ENCODE data around the gene SEMA3A. TPM values are rescaled to one million over a fixed set of nuclear protein-coding genes. Genes with fewer than 3 reads are reported as not detected.
"Not testable (repeated sequence)": the region's sequence is repeated elsewhere in the genome, so short reads cannot be mapped to it uniquely, and the experiment has no call there.

SEMA3A gene
- total and polyA plus RNA-seq, 2 donors (not counting 1 experiment from before 2014, with no cell fraction given) = 45.2 to 60.8 TPM

DNA sequence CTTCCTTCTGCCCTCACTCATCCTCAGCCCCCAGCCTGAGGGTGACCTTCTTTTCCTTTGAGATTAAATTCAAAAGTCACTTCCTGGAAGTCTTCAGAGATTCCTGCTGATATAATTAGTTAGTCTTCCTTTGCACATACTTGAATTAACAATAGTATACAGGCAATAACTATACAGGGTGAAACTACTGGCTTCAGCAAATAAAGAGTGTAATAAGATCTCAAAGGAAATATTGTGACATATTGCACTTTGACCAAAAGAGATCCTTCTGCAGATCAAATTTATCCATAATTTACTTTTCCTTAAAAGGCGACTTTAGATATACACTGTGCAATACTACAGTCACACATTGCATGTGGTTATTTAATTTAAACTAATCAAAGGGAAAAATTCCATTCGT is 123.8 kb downstream of the SEMA3A start:
- DNase-seq (ENCODE audit: low read depth in 2 of 2) = no peak
- Histone ChIP-seq H3K4me1 (ENCODE audit: control insufficient read depth, extremely low read depth, insufficient read depth, low read length) (peaks cover 2% of the 10 kb centered on the region), H3K4me2 (ENCODE audit: extremely low read depth, insufficient read depth, low read length) (no peak overlapping the region), H3K79me2 (ENCODE audit: control insufficient read depth, insufficient read depth, low read length) (peaks cover 2% of the 10 kb centered on the region), H4K20me1 (ENCODE audit: control insufficient read depth, extremely low read depth, insufficient read depth, low read length) (no peaks in the 10 kb centered on the region), H3K4me3 (replicated peaks in 1 of 4; ENCODE audit: control extremely low read depth in 1 of 4, insufficient read depth in 1 of 4, low read depth in 3 of 4, low read length in 4 of 4) (no peak overlapping the region), H3K36me3 (ENCODE audit: control insufficient read depth, insufficient read depth, low read length) (no peaks in the 10 kb centered on the region), H3K9ac (ENCODE audit: insufficient read depth, low read length) (no peak overlapping the region), H3K27me3 (ENCODE audit: control insufficient read depth, insufficient read depth, low read length) (no peaks in the 10 kb centered on the region), H3K9me3 (ENCODE audit: control insufficient read depth, insufficient read depth, low read depth, low read length) (no peaks in the 10 kb centered on the region), H2AFZ (ENCODE audit: low read length) (no peak overlapping the region), H3K27ac (ENCODE audit: insufficient read depth, low read length) (no peak overlapping the region)
- TF ChIP-seq, protein P1, sequence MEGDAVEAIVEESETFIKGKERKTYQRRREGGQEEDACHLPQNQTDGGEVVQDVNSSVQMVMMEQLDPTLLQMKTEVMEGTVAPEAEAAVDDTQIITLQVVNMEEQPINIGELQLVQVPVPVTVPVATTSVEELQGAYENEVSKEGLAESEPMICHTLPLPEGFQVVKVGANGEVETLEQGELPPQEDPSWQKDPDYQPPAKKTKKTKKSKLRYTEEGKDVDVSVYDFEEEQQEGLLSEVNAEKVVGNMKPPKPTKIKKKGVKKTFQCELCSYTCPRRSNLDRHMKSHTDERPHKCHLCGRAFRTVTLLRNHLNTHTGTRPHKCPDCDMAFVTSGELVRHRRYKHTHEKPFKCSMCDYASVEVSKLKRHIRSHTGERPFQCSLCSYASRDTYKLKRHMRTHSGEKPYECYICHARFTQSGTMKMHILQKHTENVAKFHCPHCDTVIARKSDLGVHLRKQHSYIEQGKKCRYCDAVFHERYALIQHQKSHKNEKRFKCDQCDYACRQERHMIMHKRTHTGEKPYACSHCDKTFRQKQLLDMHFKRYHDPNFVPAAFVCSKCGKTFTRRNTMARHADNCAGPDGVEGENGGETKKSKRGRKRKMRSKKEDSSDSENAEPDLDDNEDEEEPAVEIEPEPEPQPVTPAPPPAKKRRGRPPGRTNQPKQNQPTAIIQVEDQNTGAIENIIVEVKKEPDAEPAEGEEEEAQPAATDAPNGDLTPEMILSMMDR (conservative IDR thresholded peaks at IDR 0.05 in 1 of 2, IDR thresholded peaks at IDR 0.05 in 1 of 2; ENCODE audit: low read depth in 1 of 2, low read length in 2 of 2) = no peak
- no peak for TF ChIP-seq EZH2 (IDR thresholded peaks at IDR 0.05; ENCODE audit: low read length, missing control alignments)

DNA sequence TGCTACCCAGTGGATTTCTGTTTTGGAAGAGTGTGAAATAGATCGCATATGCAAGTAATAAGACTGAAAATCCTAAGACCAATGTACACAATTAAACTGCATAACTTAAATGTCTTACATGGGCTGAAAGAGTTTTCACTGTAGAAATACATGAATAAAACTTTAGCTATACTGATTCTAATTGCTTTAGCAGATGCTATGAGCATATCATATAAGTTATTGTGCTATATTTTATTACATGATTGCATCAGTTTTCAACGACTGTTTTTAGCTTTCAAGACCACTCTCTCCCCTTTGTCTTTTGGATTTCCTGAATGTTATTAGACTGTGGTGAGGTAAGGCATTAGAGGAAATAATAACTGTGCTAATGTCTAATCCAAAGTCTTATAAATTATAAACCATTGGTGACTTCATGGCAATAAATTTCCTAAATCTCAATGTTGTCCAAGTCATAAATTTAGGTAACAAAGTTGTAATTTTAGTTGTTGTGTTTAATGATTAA is 124.5 kb downstream of the SEMA3A start:
- H3K27me3 ChIP-seq (ENCODE audit: control insufficient read depth, insufficient read depth, low read length) = no peaks in the 10 kb centered on the region
- H3K27ac ChIP-seq (ENCODE audit: insufficient read depth, low read length) = no peak overlapping the region
- H3K4me1 ChIP-seq (ENCODE audit: control insufficient read depth, extremely low read depth, insufficient read depth, low read length) = peaks cover 2% of the 10 kb centered on the region
- no peaks in the 10 kb centered on the region for H3K36me3 ChIP-seq (ENCODE audit: control insufficient read depth, insufficient read depth, low read length)
- H3K9me3 ChIP-seq (ENCODE audit: control insufficient read depth, insufficient read depth, low read depth, low read length) = no peaks in the 10 kb centered on the region
- no peaks in the 10 kb centered on the region for H4K20me1 ChIP-seq (ENCODE audit: control insufficient read depth, extremely low read depth, insufficient read depth, low read length)
- TF ChIP-seq, protein P1 (conservative IDR thresholded peaks at IDR 0.05 in 1 of 2, IDR thresholded peaks at IDR 0.05 in 1 of 2; ENCODE audit: low read depth in 1 of 2, low read length in 2 of 2) = no peak
- TF ChIP-seq EZH2 (IDR thresholded peaks at IDR 0.05; ENCODE audit: low read length, missing control alignments) = no peak
- no peak for DNase-seq (ENCODE audit: low read depth in 2 of 2)
- H3K4me3 ChIP-seq (replicated peaks in 1 of 4; ENCODE audit: control extremely low read depth in 1 of 4, insufficient read depth in 1 of 4, low read depth in 3 of 4, low read length in 4 of 4) = no peak overlapping the region
- peaks cover 2% of the 10 kb centered on the region for H3K79me2 ChIP-seq (ENCODE audit: control insufficient read depth, insufficient read depth, low read length)
- no peak overlapping the region for H3K4me2 ChIP-seq (ENCODE audit: extremely low read depth, insufficient read depth, low read length)
- no peak overlapping the region for H2AFZ ChIP-seq (ENCODE audit: low read length)
- H3K9ac ChIP-seq (ENCODE audit: insufficient read depth, low read length) = no peak overlapping the region

DNA sequence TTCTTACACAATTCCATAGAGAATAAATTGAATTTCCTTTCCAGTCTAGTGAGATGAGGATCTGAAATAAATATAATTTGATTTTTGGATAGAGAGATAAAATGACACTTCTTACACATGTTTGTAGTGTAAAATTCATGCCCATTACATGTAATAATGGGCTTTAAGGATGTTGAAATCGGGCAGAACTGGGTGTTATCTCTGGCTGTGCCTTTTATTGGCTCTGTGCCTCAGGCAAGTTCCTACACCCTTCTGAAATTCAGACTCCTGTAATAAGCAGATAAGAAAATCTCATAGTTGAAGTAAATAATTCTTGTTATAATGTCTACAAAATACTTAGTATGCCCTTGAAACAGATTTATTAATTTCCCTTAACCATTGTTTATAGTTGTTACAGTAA is 125.6 kb downstream of the SEMA3A start:
- H3K4me3 ChIP-seq (replicated peaks in 1 of 4; ENCODE audit: control extremely low read depth in 1 of 4, insufficient read depth in 1 of 4, low read depth in 3 of 4, low read length in 4 of 4) = no peak overlapping the region

DNA sequence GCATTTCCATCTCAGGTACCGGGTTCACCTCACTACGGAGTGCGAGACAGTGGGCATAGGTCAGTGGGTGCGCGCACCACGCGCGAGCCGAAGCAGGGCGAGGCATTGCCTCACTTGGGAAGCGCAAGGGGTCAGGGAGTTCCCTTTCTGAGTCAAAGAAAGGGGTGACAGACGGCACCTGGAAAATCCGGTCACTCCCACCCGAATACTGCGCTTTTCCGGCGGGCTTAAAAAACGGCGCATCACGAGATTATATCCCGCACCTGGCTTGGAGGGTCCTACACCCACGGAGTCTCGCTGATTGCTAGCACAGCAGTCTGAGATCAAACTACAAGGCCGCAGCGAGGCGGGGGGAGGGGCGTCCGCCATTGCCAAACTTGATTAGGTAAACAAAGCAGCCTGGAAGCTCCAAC is 132.1 kb downstream of the SEMA3A start:
- H3K27ac ChIP-seq (ENCODE audit: insufficient read depth, low read length); H3K36me3 ChIP-seq (ENCODE audit: control insufficient read depth, insufficient read depth, low read length); H3K9me3 ChIP-seq (ENCODE audit: control insufficient read depth, insufficient read depth, low read depth, low read length); H3K4me2 ChIP-seq (ENCODE audit: extremely low read depth, insufficient read depth, low read length); H3K27me3 ChIP-seq (ENCODE audit: control insufficient read depth, insufficient read depth, low read length); H3K9ac ChIP-seq (ENCODE audit: insufficient read depth, low read length); H3K79me2 ChIP-seq (ENCODE audit: control insufficient read depth, insufficient read depth, low read length); H2AFZ ChIP-seq (ENCODE audit: low read length); H3K4me3 ChIP-seq (replicated peaks in 1 of 4; ENCODE audit: control extremely low read depth in 1 of 4, insufficient read depth in 1 of 4, low read depth in 3 of 4, low read length in 4 of 4); H3K4me1 ChIP-seq (ENCODE audit: control insufficient read depth, extremely low read depth, insufficient read depth, low read length); H4K20me1 ChIP-seq (ENCODE audit: control insufficient read depth, extremely low read depth, insufficient read depth, low read length); DNase-seq (ENCODE audit: low read depth in 2 of 2): not testable (repeated sequence)

More for the DNA sequence above, 125.6 kb downstream of the SEMA3A start:
- Histone ChIP-seq H2AFZ (ENCODE audit: low read length) (no peak overlapping the region), H3K9me3 (ENCODE audit: control insufficient read depth, insufficient read depth, low read depth, low read length) (no peaks in the 10 kb centered on the region), H4K20me1 (ENCODE audit: control insufficient read depth, extremely low read depth, insufficient read depth, low read length) (no peaks in the 10 kb centered on the region), H3K79me2 (ENCODE audit: control insufficient read depth, insufficient read depth, low read length) (peaks cover 2% of the 10 kb centered on the region), H3K9ac (ENCODE audit: insufficient read depth, low read length) (no peak overlapping the region), H3K4me2 (ENCODE audit: extremely low read depth, insufficient read depth, low read length) (no peak overlapping the region), H3K27me3 (ENCODE audit: control insufficient read depth, insufficient read depth, low read length) (no peaks in the 10 kb centered on the region), H3K27ac (ENCODE audit: insufficient read depth, low read length) (no peak overlapping the region), H3K36me3 (ENCODE audit: control insufficient read depth, insufficient read depth, low read length) (no peaks in the 10 kb centered on the region), H3K4me1 (ENCODE audit: control insufficient read depth, extremely low read depth, insufficient read depth, low read length) (peaks cover 2% of the 10 kb centered on the region)
- TF ChIP-seq, protein P1 (conservative IDR thresholded peaks at IDR 0.05 in 1 of 2, IDR thresholded peaks at IDR 0.05 in 1 of 2; ENCODE audit: low read depth in 1 of 2, low read length in 2 of 2) = no peak
- TF ChIP-seq EZH2 (IDR thresholded peaks at IDR 0.05; ENCODE audit: low read length, missing control alignments) = no peak
- no peak for DNase-seq (ENCODE audit: low read depth in 2 of 2)
